SHP77 (cell line): ENCODE results near the gene GGA1.

ENCODE experiments used
- DNase-seq, 2 experiments: peaks; one replicate each; lab custom pipeline; 2025; lab: John Stamatoyannopoulos, UW

The GGA1 gene

GRCh38 chr22:37608477-37609239, at the start of gene GGA1:
Gene GGA1, plus strand, starts transcription at chr22:37608834. Its CDS starts 27 bp downstream, at chr22:37608861.
- peak; percentile 95 for DNase-seq

- no peak for DNase-seq
These were observed 49.1 kb upstream of the GGA1 start for GRCh38 chr22:37559521-37559900.

- no peak for DNase-seq
These were observed 48.6 kb upstream of the GGA1 start, which contains the start of gene CDC42EP1 for GRCh38 chr22:37559901-37560607. Gene CDC42EP1, plus strand, starts transcription at chr22:37560480. Its CDS starts 5,870 bp downstream, at chr22:37566350.

GRCh38 chr22:37560608-37561211, 47.9 kb upstream of the GGA1 start:
- DNase-seq = no peak

- peak; percentile 38 to 57 for DNase-seq
These were observed 47.2 kb upstream of the GGA1 start for GRCh38 chr22:37561212-37562048.

GRCh38 chr22:37562049-37562875, 46.4 kb upstream of the GGA1 start:
- DNase-seq = no peak

GRCh38 chr22:37563153-37564081, 45.2 kb upstream of the GGA1 start:
- DNase-seq = no peak

- DNase-seq = no peak
These were observed 44.4 kb upstream of the GGA1 start for GRCh38 chr22:37564111-37564711.

GRCh38 chr22:37565830-37566229, 42.8 kb upstream of the GGA1 start:
- no peak for DNase-seq

- no peak for DNase-seq
These were observed 42.3 kb upstream of the GGA1 start for GRCh38 chr22:37566329-37566837.

GRCh38 chr22:37566903-37567798, 41.5 kb upstream of the GGA1 start:
- DNase-seq = peak; percentile 56 to 63

GRCh38 chr22:37568012-37568411, 40.6 kb upstream of the GGA1 start:
- DNase-seq = no peak

- DNase-seq = no peak
These were observed 40.1 kb upstream of the GGA1 start for GRCh38 chr22:37568448-37569008.

- DNase-seq = no peak
These were observed 39.4 kb upstream of the GGA1 start for GRCh38 chr22:37569009-37569920.

- no peak for DNase-seq
These were observed 38.5 kb upstream of the GGA1 start for GRCh38 chr22:37569921-37570660.

- DNase-seq = no peak
These were observed 38.0 kb upstream of the GGA1 start for GRCh38 chr22:37570661-37570976.
